ENCODE data around the gene FOXR1. TPM values are rescaled to one million over a fixed set of nuclear protein-coding genes. Genes with fewer than 3 reads are reported as not detected.
"Not testable (repeated sequence)": the region's sequence is repeated elsewhere in the genome, so short reads cannot be mapped to it uniquely, and the experiment has no call there.

Gene FOXR1
- total RNA-seq, 2 experiments from 2014 or later = not detected

- POLR2A ChIA-PET = no interaction called here
- CTCF ChIA-PET = no interaction called here
Observed at GRCh38 chr11:118979434-118979833, 7.9 kb downstream of the FOXR1 start.

- POLR2A ChIA-PET = no interaction called here
- CTCF ChIA-PET = no interaction called here
Observed at GRCh38 chr11:118980191-118980881, 8.8 kb downstream of the FOXR1 start.

GRCh38 chr11:118984337-118984736 lies 12.8 kb downstream of the FOXR1 start:
- POLR2A ChIA-PET = interaction anchor here (0.5 kb wide), 1 partner anchor 57 kb away, joined by 6 read pairs; no protein-coding TSS in a partner anchor
- CTCF ChIA-PET = not testable (repeated sequence)

GRCh38 chr11:118984825-118985224 lies 13.3 kb downstream of the FOXR1 start:
- ChIA-PET POLR2A (interaction anchor here (0.5 kb wide), 1 partner anchor 56 kb away, joined by 6 read pairs; no protein-coding TSS in a partner anchor), CTCF (interaction anchor here (0.6 kb wide), 1 partner anchor 364 kb away, joined by 3 read pairs; no protein-coding TSS in a partner anchor)

- ChIA-PET POLR2A (no interaction called here), CTCF (no interaction called here)
Observed at GRCh38 chr11:118988280-118988679, 16.7 kb downstream of the FOXR1 start.

GRCh38 chr11:118991486-118992038 lies 20.0 kb downstream of the FOXR1 start:
- POLR2A ChIA-PET, CTCF ChIA-PET: not testable (repeated sequence)

- POLR2A ChIA-PET = interaction anchor here (0.5 to 2.4 kb wide), 8 partner anchors 11 to 460 kb away, joined by 3 to 18 read pairs (median 3); partner anchors contain the start of genes RPS25 and TRAPPC4
Observed at GRCh38 chr11:118996926-118997626, 25.5 kb downstream of the FOXR1 start.

GRCh38 chr11:118997627-118998387 lies 26.2 kb downstream of the FOXR1 start, which contains the start of gene CENATAC:
Gene CENATAC, plus strand, starts transcription at chr11:118998138. Its CDS starts 60 bp downstream, at chr11:118998198.
- POLR2A ChIA-PET = interaction anchor here (0.5 to 2.4 kb wide), 9 partner anchors 10 to 1836 kb away, joined by 3 to 18 read pairs (median 3); partner anchors contain the start of genes RPS25 and TRAPPC4

More at GRCh38 chr11:118996926-118997626, 25.5 kb downstream of the FOXR1 start:
- CTCF ChIA-PET = interaction anchor here (0.6 to 1.8 kb wide), 7 partner anchors 18 to 92 kb away, joined by 3 to 5 read pairs (median 3); partner anchors contain the start of gene VPS11

GRCh38 chr11:118998388-118998717 lies 26.8 kb downstream of the FOXR1 start:
- ChIA-PET CTCF (interaction anchor here (0.6 to 1.8 kb wide), 2 partner anchors 69 to 121 kb away, joined by 3 to 5 read pairs; no protein-coding TSS in a partner anchor), POLR2A (interaction anchor here (0.6 to 2.4 kb wide), 3 partner anchors 20 to 1837 kb away, joined by 3 to 18 read pairs (median 3); partner anchors contain the start of genes RPS25 and TRAPPC4)

More at GRCh38 chr11:118997627-118998387, 26.2 kb downstream of the FOXR1 start, which contains the start of gene CENATAC:
- CTCF ChIA-PET = interaction anchor here (0.6 to 1.8 kb wide), 7 partner anchors 18 to 121 kb away, joined by 3 to 5 read pairs (median 3); partner anchors contain the start of gene VPS11

GRCh38 chr11:118998822-118999221 lies 27.3 kb downstream of the FOXR1 start:
- ChIA-PET POLR2A (interaction anchor here (2.4 kb wide), 1 partner anchor 19 kb away, joined by 18 read pairs; the partner anchor contains the start of genes RPS25 and TRAPPC4), CTCF (no interaction called here)

GRCh38 chr11:119000906-119001305 lies 29.3 kb downstream of the FOXR1 start:
- ChIA-PET POLR2A (interaction anchor here (1.0 kb wide), 1 partner anchor 18 kb away, joined by 3 read pairs; no protein-coding TSS in a partner anchor), CTCF (interaction anchor here (0.7 kb wide), 1 partner anchor 392 kb away, joined by 3 read pairs; no protein-coding TSS in a partner anchor)

GRCh38 chr11:119006656-119007055 lies 35.1 kb downstream of the FOXR1 start:
- CTCF ChIA-PET = no interaction called here
- POLR2A ChIA-PET = interaction anchor here (0.6 kb wide), 1 partner anchor 8 kb away, joined by 6 read pairs; no protein-coding TSS in a partner anchor

- ChIA-PET POLR2A (interaction anchor here (0.6 kb wide), 1 partner anchor 115 kb away, joined by 3 read pairs; no protein-coding TSS in a partner anchor), CTCF (interaction anchor here (1.4 kb wide), 1 partner anchor 310 kb away, joined by 3 read pairs; no protein-coding TSS in a partner anchor)
Observed at GRCh38 chr11:119011476-119012053, 40.0 kb downstream of the FOXR1 start.

- ChIA-PET POLR2A (interaction anchor here (0.6 to 0.7 kb wide), 2 partner anchors 10 to 15 kb away, joined by 3 to 5 read pairs; no protein-coding TSS in a partner anchor), CTCF (interaction anchor here (1.3 kb wide), 1 partner anchor 11 kb away, joined by 3 read pairs; no protein-coding TSS in a partner anchor)
Observed at GRCh38 chr11:119012629-119013170, 41.1 kb downstream of the FOXR1 start.

- ChIA-PET POLR2A (interaction anchor here (0.6 to 1.4 kb wide), 6 partner anchors 8 to 618 kb away, joined by 3 to 6 read pairs (median 4); partner anchors contain the start of gene CENATAC), CTCF (interaction anchor here (0.9 to 1.3 kb wide), 3 partner anchors 10 to 42 kb away, joined by 3 to 4 read pairs (median 3); partner anchors contain the start of gene HYOU1)
Observed at GRCh38 chr11:119014209-119014924, 42.8 kb downstream of the FOXR1 start.

- POLR2A ChIA-PET = interaction anchor here (0.8 to 1.4 kb wide), 4 partner anchors 10 to 41 kb away, joined by 3 to 4 read pairs (median 3); partner anchors contain the start of gene CENATAC
Observed at GRCh38 chr11:119015054-119015611, 43.6 kb downstream of the FOXR1 start.

More at GRCh38 chr11:119015054-119015611, 43.6 kb downstream of the FOXR1 start:
- CTCF ChIA-PET = interaction anchor here (0.8 to 1.5 kb wide), 3 partner anchors 18 to 224 kb away, joined by 3 to 4 read pairs (median 3); partner anchors contain the start of genes CENATAC, DDX6 and HYOU1

Data from activated CD8-positive, alpha-beta memory T cell treated with anti-CD3 and anti-CD28 coated beads for 36 hours (primary cell).